HepG2 (cell line): ENCODE results near the gene EXOC3L4. TPM values are rescaled to one million over a fixed set of nuclear protein-coding genes. Genes with fewer than 3 reads are reported as not detected.

Source experiments
- CAMTA2 ChIP-seq: sonication (generic); formaldehyde crosslinking; IDR thresholded peaks from 2 replicates; pipeline ENCODE4 v1.4.0; 2020; ENCODE audit warnings: mild to moderate bottlenecking, missing genetic modification reagents, borderline replicate concordance
- CHCHD3 ChIP-seq: sonication (generic); formaldehyde crosslinking; IDR thresholded peaks from 2 replicates; pipeline ENCODE4 v1.8.0; 2022; ENCODE audit warnings: mild to moderate bottlenecking, missing genetic modification reagents, moderate library complexity
- HIVEP1 ChIP-seq: sonication (generic); formaldehyde crosslinking; IDR thresholded peaks from 2 replicates; pipeline ENCODE4 v1.4.0; 2020; ENCODE audit warnings: mild to moderate bottlenecking, missing genetic modification reagents
- HMGA1 ChIP-seq: sonication (generic); formaldehyde crosslinking; conservative IDR thresholded peaks from 2 replicates; pipeline ENCODE4 v1.4.0; 2020; ENCODE audit warnings: missing genetic modification reagents
- POLR2A ChIP-seq, 2 experiments: IDR thresholded peaks; 2 replicates each; pipeline ENCODE4 v1.6.1; 2011; ENCODE audit warnings: low read depth in 2 of 2, low read length in 2 of 2, mild to moderate bottlenecking in 1 of 2, moderate library complexity in 1 of 2; ENCODE audit not compliant: insufficient read depth in 1 of 2
- SIN3A ChIP-seq: IDR thresholded peaks from 2 replicates; pipeline ENCODE4 v1.6.1; 2011; ENCODE audit warnings: low read depth, mild to moderate bottlenecking, control low read depth, low read length, borderline replicate concordance
- SOX5 ChIP-seq: IDR thresholded peaks from 2 replicates; pipeline ENCODE4 v1.6.1; 2016; ENCODE audit warnings: borderline replicate concordance
- ZNF20 ChIP-seq: sonication (generic); formaldehyde crosslinking; IDR thresholded peaks from 2 replicates; pipeline ENCODE4 v1.4.0; 2020; ENCODE audit warnings: mild to moderate bottlenecking, moderate library complexity, missing genetic modification reagents
- polyA plus RNA-seq, 8 experiments: library from polyadenylated mRNA; depleted of rRNA in 3 of 8; stranded (reverse) in 7 of 8; unstranded in 1 of 8; fragments of >200 nt; fragmentation: Illumina TruSeq in 4 of 8; extraction: Trizol in 4 of 8; gene quantifications; 2 replicates each; pipeline versions ENCODE4 v1.2.1 to v1.2.3, GENCODE V29; 2011 to 2016; ENCODE audit warnings: low read depth in 4 of 8, missing spikeins in 1 of 8, mixed read lengths in 1 of 8; ENCODE audit not compliant: insufficient read depth in 1 of 8
- total RNA-seq, 5 experiments: library from RNA; depleted of rRNA; stranded (reverse); fragments of >200 nt; fragmentation: Illumina TruSeq; extraction: Trizol; gene quantifications; 2 replicates each; pipeline ENCODE4 v1.2.3, GENCODE V29; 2016; ENCODE audit warnings: low read depth in 1 of 5
- TF ChIP-seq, protein P1 (sequence below): sonication (generic); formaldehyde crosslinking; IDR thresholded peaks from 2 replicates; pipeline ENCODE4 v1.4.0; 2020; ENCODE audit warnings: missing genetic modification reagents
- TF ChIP-seq, protein P2 (sequence below): sonication (generic); formaldehyde crosslinking; IDR thresholded peaks from 2 replicates; pipeline ENCODE4 v1.4.0; 2020; ENCODE audit warnings: missing genetic modification reagents, borderline replicate concordance
- TF ChIP-seq, protein P3 (sequence below): sonication (generic); formaldehyde crosslinking; IDR thresholded peaks from 2 replicates; pipeline ENCODE4 v1.5.0; 2020; ENCODE audit warnings: missing genetic modification reagents, mild to moderate bottlenecking, borderline replicate concordance
- TF ChIP-seq, protein P4 (sequence below): sonication (generic); formaldehyde crosslinking; IDR thresholded peaks from 2 replicates; pipeline ENCODE4 v1.5.0; 2020; ENCODE audit warnings: mild to moderate bottlenecking, missing genetic modification reagents
- TF ChIP-seq, protein P5 (sequence below): sonication (generic); formaldehyde crosslinking; IDR thresholded peaks from 2 replicates; pipeline ENCODE4 v1.5.0; 2020; ENCODE audit warnings: mild to moderate bottlenecking, missing genetic modification reagents, borderline replicate concordance

Gene EXOC3L4
- total and polyA plus RNA-seq, 2 of the 13 experiments (the other 11 are each of a cell fraction or from before 2014, with no cell fraction given): 11.8 to 27.0 TPM

DNA sequence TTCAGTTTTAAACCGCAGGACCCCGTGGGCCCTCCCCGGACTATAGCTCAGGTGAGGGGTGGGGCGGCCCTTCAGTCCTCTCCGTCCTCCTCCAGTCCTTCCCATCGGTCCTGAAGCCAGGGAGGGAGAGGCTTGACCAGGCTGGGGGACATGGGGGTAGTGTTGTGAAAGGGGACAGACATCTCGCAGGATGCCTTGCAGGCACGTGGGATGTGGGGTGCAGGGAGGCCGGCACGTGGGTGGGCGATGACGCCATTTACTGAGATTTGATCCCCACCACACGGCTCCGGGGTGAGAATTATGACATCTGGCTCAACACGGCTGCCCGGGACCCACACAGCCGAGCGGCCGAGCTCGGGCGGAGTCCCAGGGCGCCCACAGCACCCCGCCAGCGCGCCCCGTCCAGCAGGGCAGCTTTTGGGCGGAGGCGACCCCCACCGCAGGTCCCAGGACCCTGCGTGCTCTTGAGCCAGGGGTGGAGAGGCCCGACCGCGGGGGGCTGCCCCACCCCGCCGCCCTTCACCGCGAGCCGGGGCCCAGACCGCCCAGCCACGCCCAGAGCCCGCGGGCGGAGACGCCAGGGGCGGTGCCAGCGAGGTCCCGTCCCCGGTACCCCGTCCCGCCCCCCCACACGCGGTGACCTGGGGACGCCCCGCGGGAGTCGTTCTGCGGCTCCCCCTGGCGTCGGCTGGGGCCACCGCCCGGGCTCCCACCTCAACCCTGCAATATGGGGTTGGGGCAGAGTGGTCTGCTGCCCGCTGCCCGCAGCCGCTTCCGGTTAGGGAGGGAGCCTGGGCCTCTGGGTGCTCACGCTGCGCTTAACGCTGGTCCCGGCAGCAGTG lies 3.3 kb upstream of the EXOC3L4 start (continued):
- TF ChIP-seq, protein P1, sequence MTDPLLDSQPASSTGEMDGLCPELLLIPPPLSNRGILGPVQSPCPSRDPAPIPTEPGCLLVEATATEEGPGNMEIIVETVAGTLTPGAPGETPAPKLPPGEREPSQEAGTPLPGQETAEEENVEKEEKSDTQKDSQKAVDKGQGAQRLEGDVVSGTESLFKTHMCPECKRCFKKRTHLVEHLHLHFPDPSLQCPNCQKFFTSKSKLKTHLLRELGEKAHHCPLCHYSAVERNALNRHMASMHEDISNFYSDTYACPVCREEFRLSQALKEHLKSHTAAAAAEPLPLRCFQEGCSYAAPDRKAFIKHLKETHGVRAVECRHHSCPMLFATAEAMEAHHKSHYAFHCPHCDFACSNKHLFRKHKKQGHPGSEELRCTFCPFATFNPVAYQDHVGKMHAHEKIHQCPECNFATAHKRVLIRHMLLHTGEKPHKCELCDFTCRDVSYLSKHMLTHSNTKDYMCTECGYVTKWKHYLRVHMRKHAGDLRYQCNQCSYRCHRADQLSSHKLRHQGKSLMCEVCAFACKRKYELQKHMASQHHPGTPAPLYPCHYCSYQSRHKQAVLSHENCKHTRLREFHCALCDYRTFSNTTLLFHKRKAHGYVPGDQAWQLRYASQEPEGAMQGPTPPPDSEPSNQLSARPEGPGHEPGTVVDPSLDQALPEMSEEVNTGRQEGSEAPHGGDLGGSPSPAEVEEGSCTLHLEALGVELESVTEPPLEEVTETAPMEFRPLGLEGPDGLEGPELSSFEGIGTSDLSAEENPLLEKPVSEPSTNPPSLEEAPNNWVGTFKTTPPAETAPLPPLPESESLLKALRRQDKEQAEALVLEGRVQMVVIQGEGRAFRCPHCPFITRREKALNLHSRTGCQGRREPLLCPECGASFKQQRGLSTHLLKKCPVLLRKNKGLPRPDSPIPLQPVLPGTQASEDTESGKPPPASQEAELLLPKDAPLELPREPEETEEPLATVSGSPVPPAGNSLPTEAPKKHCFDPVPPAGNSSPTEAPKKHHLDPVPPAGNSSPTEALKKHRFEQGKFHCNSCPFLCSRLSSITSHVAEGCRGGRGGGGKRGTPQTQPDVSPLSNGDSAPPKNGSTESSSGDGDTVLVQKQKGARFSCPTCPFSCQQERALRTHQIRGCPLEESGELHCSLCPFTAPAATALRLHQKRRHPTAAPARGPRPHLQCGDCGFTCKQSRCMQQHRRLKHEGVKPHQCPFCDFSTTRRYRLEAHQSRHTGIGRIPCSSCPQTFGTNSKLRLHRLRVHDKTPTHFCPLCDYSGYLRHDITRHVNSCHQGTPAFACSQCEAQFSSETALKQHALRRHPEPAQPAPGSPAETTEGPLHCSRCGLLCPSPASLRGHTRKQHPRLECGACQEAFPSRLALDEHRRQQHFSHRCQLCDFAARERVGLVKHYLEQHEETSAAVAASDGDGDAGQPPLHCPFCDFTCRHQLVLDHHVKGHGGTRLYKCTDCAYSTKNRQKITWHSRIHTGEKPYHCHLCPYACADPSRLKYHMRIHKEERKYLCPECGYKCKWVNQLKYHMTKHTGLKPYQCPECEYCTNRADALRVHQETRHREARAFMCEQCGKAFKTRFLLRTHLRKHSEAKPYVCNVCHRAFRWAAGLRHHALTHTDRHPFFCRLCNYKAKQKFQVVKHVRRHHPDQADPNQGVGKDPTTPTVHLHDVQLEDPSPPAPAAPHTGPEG (CRISPR knock-in tag): no peak
- TF ChIP-seq, protein P2, sequence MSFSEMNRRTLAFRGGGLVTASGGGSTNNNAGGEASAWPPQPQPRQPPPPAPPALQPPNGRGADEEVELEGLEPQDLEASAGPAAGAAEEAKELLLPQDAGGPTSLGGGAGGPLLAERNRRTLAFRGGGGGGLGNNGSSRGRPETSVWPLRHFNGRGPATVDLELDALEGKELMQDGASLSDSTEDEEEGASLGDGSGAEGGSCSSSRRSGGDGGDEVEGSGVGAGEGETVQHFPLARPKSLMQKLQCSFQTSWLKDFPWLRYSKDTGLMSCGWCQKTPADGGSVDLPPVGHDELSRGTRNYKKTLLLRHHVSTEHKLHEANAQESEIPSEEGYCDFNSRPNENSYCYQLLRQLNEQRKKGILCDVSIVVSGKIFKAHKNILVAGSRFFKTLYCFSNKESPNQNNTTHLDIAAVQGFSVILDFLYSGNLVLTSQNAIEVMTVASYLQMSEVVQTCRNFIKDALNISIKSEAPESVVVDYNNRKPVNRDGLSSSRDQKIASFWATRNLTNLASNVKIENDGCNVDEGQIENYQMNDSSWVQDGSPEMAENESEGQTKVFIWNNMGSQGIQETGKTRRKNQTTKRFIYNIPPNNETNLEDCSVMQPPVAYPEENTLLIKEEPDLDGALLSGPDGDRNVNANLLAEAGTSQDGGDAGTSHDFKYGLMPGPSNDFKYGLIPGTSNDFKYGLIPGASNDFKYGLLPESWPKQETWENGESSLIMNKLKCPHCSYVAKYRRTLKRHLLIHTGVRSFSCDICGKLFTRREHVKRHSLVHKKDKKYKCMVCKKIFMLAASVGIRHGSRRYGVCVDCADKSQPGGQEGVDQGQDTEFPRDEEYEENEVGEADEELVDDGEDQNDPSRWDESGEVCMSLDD (CRISPR knock-in tag): 0 out of 2 replicates have a peak, but pooled peaks have one; percentile 14
- TF ChIP-seq HIVEP1 (no peak), CAMTA2 (CRISPR knock-in tag) (peak; percentile 47; the same call in 1 of the 2 replicates), SOX5 (CRISPR knock-in tag) (no peak), CHCHD3 (no peak), SIN3A (no peak), POLR2A (IDR thresholded peaks at IDR 0.05; ENCODE audit: insufficient read depth in 1 of 2, low read depth in 2 of 2, low read length in 2 of 2) (no peak), ZNF20 (no peak), HMGA1 (CRISPR knock-in tag) (no peak)
- TF ChIP-seq, protein P3, sequence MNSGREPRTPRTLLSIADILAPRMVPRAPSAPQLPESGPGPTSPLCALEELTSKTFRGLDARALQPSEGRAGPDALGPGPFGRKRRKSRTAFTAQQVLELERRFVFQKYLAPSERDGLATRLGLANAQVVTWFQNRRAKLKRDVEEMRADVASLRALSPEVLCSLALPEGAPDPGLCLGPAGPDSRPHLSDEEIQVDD (CRISPR knock-in tag): no peak
- TF ChIP-seq, protein P4, sequence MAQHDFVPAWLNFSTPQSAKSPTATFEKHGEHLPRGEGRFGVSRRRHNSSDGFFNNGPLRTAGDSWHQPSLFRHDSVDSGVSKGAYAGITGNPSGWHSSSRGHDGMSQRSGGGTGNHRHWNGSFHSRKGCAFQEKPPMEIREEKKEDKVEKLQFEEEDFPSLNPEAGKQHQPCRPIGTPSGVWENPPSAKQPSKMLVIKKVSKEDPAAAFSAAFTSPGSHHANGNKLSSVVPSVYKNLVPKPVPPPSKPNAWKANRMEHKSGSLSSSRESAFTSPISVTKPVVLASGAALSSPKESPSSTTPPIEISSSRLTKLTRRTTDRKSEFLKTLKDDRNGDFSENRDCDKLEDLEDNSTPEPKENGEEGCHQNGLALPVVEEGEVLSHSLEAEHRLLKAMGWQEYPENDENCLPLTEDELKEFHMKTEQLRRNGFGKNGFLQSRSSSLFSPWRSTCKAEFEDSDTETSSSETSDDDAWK (CRISPR knock-in tag): no peak
- TF ChIP-seq, protein P5, sequence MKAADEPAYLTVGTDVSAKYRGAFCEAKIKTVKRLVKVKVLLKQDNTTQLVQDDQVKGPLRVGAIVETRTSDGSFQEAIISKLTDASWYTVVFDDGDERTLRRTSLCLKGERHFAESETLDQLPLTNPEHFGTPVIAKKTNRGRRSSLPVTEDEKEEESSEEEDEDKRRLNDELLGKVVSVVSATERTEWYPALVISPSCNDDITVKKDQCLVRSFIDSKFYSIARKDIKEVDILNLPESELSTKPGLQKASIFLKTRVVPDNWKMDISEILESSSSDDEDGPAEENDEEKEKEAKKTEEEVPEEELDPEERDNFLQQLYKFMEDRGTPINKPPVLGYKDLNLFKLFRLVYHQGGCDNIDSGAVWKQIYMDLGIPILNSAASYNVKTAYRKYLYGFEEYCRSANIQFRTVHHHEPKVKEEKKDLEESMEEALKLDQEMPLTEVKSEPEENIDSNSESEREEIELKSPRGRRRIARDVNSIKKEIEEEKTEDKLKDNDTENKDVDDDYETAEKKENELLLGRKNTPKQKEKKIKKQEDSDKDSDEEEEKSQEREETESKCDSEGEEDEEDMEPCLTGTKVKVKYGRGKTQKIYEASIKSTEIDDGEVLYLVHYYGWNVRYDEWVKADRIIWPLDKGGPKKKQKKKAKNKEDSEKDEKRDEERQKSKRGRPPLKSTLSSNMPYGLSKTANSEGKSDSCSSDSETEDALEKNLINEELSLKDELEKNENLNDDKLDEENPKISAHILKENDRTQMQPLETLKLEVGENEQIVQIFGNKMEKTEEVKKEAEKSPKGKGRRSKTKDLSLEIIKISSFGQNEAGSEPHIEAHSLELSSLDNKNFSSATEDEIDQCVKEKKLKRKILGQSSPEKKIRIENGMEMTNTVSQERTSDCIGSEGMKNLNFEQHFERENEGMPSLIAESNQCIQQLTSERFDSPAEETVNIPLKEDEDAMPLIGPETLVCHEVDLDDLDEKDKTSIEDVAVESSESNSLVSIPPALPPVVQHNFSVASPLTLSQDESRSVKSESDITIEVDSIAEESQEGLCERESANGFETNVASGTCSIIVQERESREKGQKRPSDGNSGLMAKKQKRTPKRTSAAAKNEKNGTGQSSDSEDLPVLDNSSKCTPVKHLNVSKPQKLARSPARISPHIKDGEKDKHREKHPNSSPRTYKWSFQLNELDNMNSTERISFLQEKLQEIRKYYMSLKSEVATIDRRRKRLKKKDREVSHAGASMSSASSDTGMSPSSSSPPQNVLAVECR (CRISPR knock-in tag): 0 out of 2 replicates have a peak, but pooled peaks have one; percentile 15
